BJ (cell line): Measurements from ENCODE around the gene PDE4D. TPM values are rescaled to one million over a fixed set of nuclear protein-coding genes. Genes with fewer than 3 reads are reported as not detected.
A peak's percentile ranks its signal among the peaks of the same experiment; 100 is the strongest.

Experiments
- CTCF ChIA-PET: fragments of 350-600 bp; formaldehyde crosslinking; extraction: SDS; loops from one replicate; lab custom pipeline; 2021; ENCODE audit warnings: antibody characterized with exemption, inconsistent platforms; lab: Yijun Ruan, JAX
- POLR2A ChIA-PET: fragments of 300-600 bp; sonication (Branson Sonifier 250); formaldehyde crosslinking; extraction: SDS; loops from one replicate; lab custom pipeline; 2021; ENCODE audit warnings: antibody characterized with exemption; lab: Charles Lee
- DNase-seq: peaks from one replicate; pipeline ENCODE4 v3.0.0-alpha.2; 2011; ENCODE audit warnings: low read depth
- H3K27me3 ChIP-seq: 2 replicates; pipeline ENCODE4 v1.6.0; 2011; ENCODE audit warnings: low read length; ENCODE audit not compliant: control insufficient read depth, insufficient read depth
- H3K36me3 ChIP-seq: 2 replicates; pipeline ENCODE4 v1.5.1; 2011; ENCODE audit warnings: low read length; ENCODE audit not compliant: control insufficient read depth, insufficient read depth
- H3K4me3 ChIP-seq: 2 replicates; pipeline ENCODE4 v1.5.1; 2011; ENCODE audit warnings: low read depth, mild to moderate bottlenecking, control low read depth, low read length
- polyA plus RNA-seq: library from polyadenylated mRNA; depleted of rRNA; stranded (reverse); fragments of >200 nt; gene quantifications from 2 replicates; pipeline ENCODE4 v1.2.3, GENCODE V29; 2011
- TF ChIP-seq, protein P1 (sequence below): IDR thresholded peaks from 2 replicates; pipeline ENCODE4 v1.5.1; 2011; ENCODE audit warnings: low read depth, mild to moderate bottlenecking, control low read depth, inconsistent platforms, low read length, moderate library complexity; ENCODE audit not compliant: insufficient read depth

Gene PDE4D
- polyA plus RNA-seq, 1 experiment = 2.8 TPM

DNA sequence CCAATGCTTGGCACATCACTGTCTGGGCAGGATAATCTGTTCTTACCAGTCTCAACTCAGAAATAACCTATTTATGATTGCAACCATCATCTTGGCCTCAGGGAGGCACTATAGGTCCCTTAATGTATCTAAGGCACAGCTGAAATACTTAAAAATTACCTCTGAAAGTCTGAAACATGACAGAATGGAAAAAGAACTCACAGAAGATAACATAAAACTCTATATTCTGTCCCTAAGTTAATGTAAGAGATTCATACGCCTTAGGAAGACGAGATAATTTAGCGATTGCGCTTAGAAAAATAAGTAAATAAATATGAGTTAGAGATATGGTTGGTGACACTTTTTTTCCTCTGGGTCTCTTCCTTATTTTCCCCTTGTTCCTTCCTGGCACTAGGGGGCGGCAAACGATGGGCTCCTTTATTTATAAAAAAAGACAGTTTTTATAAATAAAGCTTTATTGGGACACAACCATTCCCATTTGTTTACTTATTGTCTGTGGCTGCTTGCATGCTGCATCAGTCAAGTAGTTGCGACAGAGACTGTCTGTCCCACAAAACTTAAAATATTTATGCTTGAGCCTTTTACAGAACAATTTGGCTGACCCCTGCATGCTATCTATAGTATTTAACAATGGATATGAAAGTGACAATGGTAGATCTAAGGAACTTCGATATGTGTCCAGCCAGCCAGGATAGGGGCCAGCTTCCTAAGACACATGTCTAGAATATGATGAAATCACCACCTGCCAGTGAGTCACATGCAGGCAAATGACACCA lies 79.6 kb downstream of the PDE4D start:
- CTCF ChIA-PET = interaction anchor here (0.6 to 3.3 kb wide), 22 partner anchors 9 to 570 kb away, joined by 3 to 30 read pairs (median 4); no protein-coding TSS in a partner anchor
- no peak for DNase-seq
- H3K27me3 ChIP-seq = peaks cover 19% of the 10 kb centered on the region
- H3K36me3 ChIP-seq = no peaks in the 10 kb centered on the region
- H3K4me3 ChIP-seq = no peak overlapping the region
- POLR2A ChIA-PET = no interaction called here
- TF ChIP-seq, protein P1, sequence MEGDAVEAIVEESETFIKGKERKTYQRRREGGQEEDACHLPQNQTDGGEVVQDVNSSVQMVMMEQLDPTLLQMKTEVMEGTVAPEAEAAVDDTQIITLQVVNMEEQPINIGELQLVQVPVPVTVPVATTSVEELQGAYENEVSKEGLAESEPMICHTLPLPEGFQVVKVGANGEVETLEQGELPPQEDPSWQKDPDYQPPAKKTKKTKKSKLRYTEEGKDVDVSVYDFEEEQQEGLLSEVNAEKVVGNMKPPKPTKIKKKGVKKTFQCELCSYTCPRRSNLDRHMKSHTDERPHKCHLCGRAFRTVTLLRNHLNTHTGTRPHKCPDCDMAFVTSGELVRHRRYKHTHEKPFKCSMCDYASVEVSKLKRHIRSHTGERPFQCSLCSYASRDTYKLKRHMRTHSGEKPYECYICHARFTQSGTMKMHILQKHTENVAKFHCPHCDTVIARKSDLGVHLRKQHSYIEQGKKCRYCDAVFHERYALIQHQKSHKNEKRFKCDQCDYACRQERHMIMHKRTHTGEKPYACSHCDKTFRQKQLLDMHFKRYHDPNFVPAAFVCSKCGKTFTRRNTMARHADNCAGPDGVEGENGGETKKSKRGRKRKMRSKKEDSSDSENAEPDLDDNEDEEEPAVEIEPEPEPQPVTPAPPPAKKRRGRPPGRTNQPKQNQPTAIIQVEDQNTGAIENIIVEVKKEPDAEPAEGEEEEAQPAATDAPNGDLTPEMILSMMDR = peak; percentile 56

DNA sequence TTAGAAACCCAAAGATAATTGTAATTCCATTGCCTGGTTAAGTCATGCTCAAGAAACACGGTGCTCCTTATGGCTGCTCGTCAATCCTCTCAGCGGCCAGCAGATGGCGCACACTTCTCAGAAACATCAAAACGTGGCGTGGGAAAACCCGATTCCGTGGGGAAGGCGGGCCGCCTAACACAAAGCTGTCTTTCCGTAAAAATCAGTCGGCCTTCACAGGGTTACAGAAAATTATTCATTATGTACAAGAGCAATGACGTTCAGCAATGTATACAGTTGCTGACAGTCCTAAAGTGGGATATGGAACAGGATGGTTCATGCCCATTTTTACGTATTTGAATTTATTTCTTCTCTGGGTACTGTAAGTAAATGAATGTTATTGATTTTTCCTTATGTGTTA lies 83.5 kb downstream of the PDE4D start:
- Histone ChIP-seq H3K36me3 (no peaks in the 10 kb centered on the region), H3K27me3 (peaks cover 16% of the 10 kb centered on the region), H3K4me3 (no peak overlapping the region)
- TF ChIP-seq, protein P1 = peak; percentile 91
- CTCF ChIA-PET = interaction anchor here (0.6 to 4.6 kb wide), 35 partner anchors 8 to 890 kb away, joined by 3 to 47 read pairs (median 5); partner anchors contain the start of gene DEPDC1B
- POLR2A ChIA-PET = no interaction called here
- no peak for DNase-seq

DNA sequence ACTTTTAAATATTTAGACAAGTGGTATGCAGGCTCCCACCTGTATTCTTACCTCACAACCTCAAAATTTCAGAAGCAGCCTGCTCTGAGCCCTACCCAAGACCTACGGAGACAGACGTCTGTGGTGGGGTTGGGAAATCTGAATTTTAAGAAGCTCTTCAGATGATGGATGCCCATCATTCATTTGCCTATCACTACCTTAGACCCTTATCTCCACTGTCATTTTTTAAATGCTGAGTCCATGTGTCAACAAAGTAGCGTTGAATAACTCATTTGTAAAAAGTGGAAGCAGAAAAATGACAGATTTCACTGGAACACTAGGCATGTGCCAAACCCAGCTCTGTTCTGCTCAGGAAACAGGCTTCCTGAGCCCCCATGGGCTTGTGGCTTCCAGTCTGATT lies 85.7 kb downstream of the PDE4D start:
- no peaks in the 10 kb centered on the region for H3K36me3 ChIP-seq
- no peak for DNase-seq
- TF ChIP-seq, protein P1 = no peak
- no peak overlapping the region for H3K4me3 ChIP-seq
- POLR2A ChIA-PET = no interaction called here
- CTCF ChIA-PET = interaction anchor here (0.8 to 4.6 kb wide), 6 partner anchors 8 to 479 kb away, joined by 3 to 32 read pairs (median 3); no protein-coding TSS in a partner anchor
- H3K27me3 ChIP-seq = peaks cover 16% of the 10 kb centered on the region

DNA sequence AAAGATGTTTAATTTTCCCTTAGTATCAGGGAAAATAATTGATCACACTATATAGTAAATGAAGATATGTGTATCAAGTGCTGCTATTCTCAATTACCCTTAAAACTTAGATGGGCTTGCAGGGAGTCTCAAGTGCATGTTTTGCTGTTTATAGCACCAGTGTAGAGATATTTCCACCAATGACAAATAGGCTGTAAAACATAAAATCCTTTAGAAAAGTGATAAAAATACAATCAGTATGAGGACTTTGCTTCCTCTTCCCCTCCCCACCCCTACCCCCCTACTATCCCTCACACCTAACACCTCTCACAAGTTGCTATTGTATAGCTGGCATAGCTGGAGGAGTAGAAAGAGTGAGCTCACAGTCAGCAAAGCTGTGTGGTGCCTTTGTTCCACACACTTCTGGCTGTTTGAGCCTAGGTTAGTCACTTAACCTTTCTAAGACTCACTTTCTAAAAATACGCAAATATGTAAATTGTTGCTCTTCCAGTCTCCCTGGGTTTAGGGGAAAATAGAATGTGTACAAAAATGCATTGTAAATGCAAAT lies 93.1 kb downstream of the PDE4D start:
- Histone ChIP-seq H3K36me3 (no peaks in the 10 kb centered on the region), H3K27me3 (no peaks in the 10 kb centered on the region; the same call in 1 of the 2 replicates), H3K4me3 (no peak overlapping the region)
- CTCF ChIA-PET = interaction anchor here (0.6 to 2.9 kb wide), 18 partner anchors 8 to 449 kb away, joined by 3 to 22 read pairs (median 4); no protein-coding TSS in a partner anchor
- POLR2A ChIA-PET = no interaction called here
- DNase-seq = no peak
- TF ChIP-seq, protein P1 = no peak

DNA sequence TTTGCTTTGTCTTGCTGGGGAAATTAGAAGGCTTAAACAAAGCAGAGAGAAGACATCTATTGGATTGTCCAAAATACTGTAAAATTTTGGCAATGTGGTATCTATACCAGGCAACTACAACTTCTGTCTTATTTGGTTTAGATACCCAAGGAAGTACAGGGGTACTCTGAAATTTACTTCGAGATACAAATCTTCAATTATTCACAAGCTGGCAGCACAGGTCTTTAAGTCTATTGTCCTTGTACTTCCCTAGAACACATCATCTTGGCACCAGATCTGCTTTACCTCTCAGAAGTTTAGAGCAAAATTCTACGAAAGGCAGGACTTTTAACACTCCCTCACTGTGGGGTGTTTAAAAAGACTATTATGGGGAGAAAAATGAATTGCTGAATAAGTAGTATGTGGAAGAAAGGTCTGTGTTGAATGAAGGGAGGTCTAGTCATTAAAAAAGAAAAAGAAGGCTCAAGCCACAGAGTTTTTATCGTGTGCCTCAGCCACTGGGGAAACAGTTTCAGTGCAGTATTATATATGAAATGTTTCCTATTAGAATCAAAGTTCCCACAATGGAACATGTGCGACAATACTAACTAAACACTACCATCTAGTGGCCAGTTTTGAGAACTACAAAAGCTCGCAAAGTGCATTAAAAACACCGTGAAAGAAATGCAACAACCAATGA lies 93.7 kb downstream of the PDE4D start:
- peaks cover under 1% of the 10 kb centered on the region; the same call in 1 of the 2 replicates for H3K27me3 ChIP-seq
- ChIA-PET CTCF (interaction anchor here (0.6 to 2.9 kb wide), 17 partner anchors 8 to 448 kb away, joined by 3 to 22 read pairs (median 4); no protein-coding TSS in a partner anchor), POLR2A (no interaction called here)
- TF ChIP-seq, protein P1 = peak; percentile 60
- no peak overlapping the region for H3K4me3 ChIP-seq
- H3K36me3 ChIP-seq = no peaks in the 10 kb centered on the region
- no peak for DNase-seq
